Left ventricle myocardium inferior (tissue), 1 donor: ENCODE measurements around the gene NUP205. TPM values are rescaled to one million over a fixed set of nuclear protein-coding genes. Genes with fewer than 3 reads are reported as not detected.

Experiments
- DNase-seq: peaks from one replicate; pipeline ENCODE4 v3.0.0-alpha.2; 2020
- H3K27ac ChIP-seq: fragments of 200-600 bp; replicated peaks from 2 replicates; pipeline ENCODE4 v1.8.0; 2021
- H3K27me3 ChIP-seq: fragments of 200-600 bp; 2 replicates; pipeline ENCODE4 v1.8.0; 2021; ENCODE audit warnings: low read depth
- H3K36me3 ChIP-seq: fragments of 200-600 bp; 2 replicates; pipeline ENCODE4 v1.8.0; 2021
- H3K4me1 ChIP-seq: fragments of 200-600 bp; 2 replicates; pipeline ENCODE4 v1.8.0; 2021
- H3K4me3 ChIP-seq: fragments of 200-600 bp; 2 replicates; pipeline ENCODE4 v1.8.0; 2021; ENCODE audit warnings: mild to moderate bottlenecking, moderate library complexity
- H3K9me3 ChIP-seq: fragments of 200-600 bp; replicated peaks from 2 replicates; pipeline ENCODE4 v1.8.0; 2021
- intact Hi-C: fragments of 100-400 bp; cut with micrococcal nuclease; formaldehyde crosslinking; loops from one replicate; pipeline ENCODE4 v1.11.0; 2022
- total RNA-seq: library from RNA; stranded (reverse); fragmentation: NEBNext Ultra II Directional; extraction: Animal tissue kit (Norgen Biotek cat#: 25700); gene quantifications from one replicate; pipeline ENCODE4 v1.2.1, GENCODE V29; 2021
- TF ChIP-seq, protein P1 (sequence below): fragments of 200-600 bp; IDR thresholded peaks from 2 replicates; pipeline ENCODE4 v1.8.0; 2021; ENCODE audit warnings: antibody characterized with exemption, mild to moderate bottlenecking, borderline replicate concordance
- donor health status: DM: no; HTN: yes; CAD: no; lungs with severe emphysema.

The NUP205 gene
- total RNA-seq, 1 donor from 2014 or later, result 14.3 TPM

DNA sequence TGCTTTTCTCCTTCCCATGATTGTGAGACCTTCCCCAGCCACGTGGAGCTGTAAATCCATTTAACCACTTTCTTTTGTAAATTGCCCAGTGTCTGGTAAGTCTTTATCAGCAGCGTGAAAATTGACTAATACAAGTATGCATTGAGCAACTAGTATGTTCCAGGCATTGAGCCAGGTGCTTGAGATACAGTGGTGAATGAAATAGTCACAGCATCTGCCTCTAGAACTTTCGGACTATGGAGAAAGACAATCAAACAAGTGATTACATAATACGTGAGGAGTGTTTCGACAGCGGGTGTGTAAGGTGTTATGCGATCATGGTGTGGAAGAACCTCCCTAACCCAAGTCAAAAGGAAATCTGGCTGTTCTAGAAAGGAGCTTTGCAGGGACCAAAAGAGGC is 21.6 kb upstream of the NUP205 start:
- H3K4me3 ChIP-seq, result no peak overlapping the region
- DNase-seq, result no peak
- no peaks in the 10 kb centered on the region for H3K4me1 ChIP-seq
- H3K27ac ChIP-seq, result no peak overlapping the region
- intact Hi-C loops, result no loop called here
- H3K9me3 ChIP-seq, result no peaks in the 10 kb centered on the region
- no peaks in the 10 kb centered on the region for H3K27me3 ChIP-seq
- TF ChIP-seq, protein P1, sequence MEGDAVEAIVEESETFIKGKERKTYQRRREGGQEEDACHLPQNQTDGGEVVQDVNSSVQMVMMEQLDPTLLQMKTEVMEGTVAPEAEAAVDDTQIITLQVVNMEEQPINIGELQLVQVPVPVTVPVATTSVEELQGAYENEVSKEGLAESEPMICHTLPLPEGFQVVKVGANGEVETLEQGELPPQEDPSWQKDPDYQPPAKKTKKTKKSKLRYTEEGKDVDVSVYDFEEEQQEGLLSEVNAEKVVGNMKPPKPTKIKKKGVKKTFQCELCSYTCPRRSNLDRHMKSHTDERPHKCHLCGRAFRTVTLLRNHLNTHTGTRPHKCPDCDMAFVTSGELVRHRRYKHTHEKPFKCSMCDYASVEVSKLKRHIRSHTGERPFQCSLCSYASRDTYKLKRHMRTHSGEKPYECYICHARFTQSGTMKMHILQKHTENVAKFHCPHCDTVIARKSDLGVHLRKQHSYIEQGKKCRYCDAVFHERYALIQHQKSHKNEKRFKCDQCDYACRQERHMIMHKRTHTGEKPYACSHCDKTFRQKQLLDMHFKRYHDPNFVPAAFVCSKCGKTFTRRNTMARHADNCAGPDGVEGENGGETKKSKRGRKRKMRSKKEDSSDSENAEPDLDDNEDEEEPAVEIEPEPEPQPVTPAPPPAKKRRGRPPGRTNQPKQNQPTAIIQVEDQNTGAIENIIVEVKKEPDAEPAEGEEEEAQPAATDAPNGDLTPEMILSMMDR, result no peak
- H3K36me3 ChIP-seq, result no peaks in the 10 kb centered on the region

DNA sequence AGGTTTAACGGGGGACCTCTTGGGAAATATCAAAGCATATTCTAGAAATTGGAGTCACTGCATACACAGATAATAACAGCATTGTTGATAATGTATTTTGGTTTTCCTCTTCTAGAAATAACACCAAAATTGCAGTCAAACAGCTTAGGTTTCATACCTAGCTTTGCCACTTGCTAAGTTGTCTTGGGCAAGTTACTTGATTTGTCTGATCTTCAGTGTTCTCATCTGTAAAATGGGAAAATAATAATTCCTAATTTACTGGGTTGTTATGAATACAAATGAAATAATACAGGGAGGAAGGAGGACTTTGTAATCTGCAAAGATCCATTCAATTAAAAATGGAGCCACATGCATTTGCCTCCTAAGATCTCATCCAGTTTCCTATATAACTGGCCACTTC is 20.3 kb upstream of the NUP205 start:
- Histone ChIP-seq H3K27ac (no peak overlapping the region), H3K36me3 (no peaks in the 10 kb centered on the region), H3K4me3 (no peak overlapping the region), H3K27me3 (no peaks in the 10 kb centered on the region), H3K9me3 (no peaks in the 10 kb centered on the region), H3K4me1 (no peaks in the 10 kb centered on the region)
- DNase-seq, result no peak
- intact Hi-C loops, result no loop called here
- TF ChIP-seq, protein P1, result no peak

DNA sequence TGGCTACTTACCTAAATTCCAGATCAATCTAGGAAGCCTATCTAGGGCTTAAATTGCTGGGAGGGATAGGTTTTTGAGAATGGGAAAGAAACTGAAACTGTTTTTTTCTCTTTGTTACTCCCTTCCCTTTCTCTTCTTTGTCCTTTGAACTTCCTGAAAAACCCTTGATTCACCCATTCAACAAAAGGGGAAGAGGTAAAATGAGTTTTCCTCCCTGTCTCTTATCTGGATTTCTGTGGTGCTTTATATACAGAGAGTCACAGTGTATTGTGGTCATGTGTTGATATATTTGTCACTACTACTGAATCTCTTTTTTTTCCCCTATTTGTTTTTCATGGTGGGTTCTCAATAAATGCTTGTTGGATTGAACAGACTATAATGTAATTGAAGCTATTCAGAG is 19.8 kb upstream of the NUP205 start:
- H3K27ac ChIP-seq, result no peak overlapping the region
- no peak overlapping the region for H3K4me3 ChIP-seq
- TF ChIP-seq, protein P1, result no peak
- H3K36me3 ChIP-seq, result no peaks in the 10 kb centered on the region
- H3K9me3 ChIP-seq, result no peaks in the 10 kb centered on the region
- no peak for DNase-seq
- no peaks in the 10 kb centered on the region for H3K4me1 ChIP-seq
- no peaks in the 10 kb centered on the region for H3K27me3 ChIP-seq
- intact Hi-C loops, result no loop called here

DNA sequence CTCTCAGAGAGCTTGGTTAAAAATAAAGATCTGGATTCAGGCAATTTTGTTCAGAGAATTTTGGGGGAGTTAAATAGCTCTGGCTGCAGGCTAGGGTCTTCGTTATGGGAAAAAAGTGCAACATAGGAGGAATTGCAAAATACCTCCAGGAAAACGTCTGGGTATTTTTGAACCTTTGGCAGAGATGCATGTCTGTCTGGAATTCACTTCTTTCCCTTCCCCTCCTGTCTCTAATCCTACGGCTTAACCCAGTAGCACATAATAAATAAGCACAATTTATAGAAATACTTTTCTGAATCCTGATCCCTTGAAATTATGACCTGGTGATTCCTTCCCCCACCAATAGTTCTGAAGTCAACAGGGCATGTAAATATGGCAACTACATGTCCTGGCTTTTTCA is 19.3 kb upstream of the NUP205 start:
- Histone ChIP-seq H3K27ac (no peak overlapping the region), H3K4me3 (no peak overlapping the region), H3K4me1 (no peaks in the 10 kb centered on the region), H3K27me3 (no peaks in the 10 kb centered on the region), H3K36me3 (no peaks in the 10 kb centered on the region), H3K9me3 (no peaks in the 10 kb centered on the region)
- intact Hi-C loops, result no loop called here
- DNase-seq, result no peak
- TF ChIP-seq, protein P1, result no peak

DNA sequence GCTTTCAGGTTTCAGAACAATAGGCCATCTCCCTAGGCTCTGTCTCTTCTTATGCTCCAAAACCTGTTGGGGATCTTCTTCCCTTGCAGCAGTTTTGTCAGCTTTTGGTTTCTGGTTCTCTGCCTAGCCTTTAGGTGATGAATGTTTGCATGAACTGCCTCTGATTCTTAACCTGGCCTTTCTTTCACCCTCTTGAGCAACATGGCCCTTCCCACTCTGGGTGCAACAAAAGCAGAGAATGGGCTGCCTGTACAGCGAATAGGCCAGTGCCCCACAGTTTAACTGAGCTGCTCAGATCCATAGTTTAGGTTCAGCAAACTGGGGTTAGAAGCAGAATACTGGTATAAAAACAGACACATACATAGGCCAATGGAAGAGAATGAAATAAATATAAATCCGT is 18.1 kb upstream of the NUP205 start:
- TF ChIP-seq, protein P1, result no peak
- Histone ChIP-seq H3K27ac (no peak overlapping the region), H3K4me3 (no peak overlapping the region), H3K9me3 (no peaks in the 10 kb centered on the region), H3K4me1 (no peaks in the 10 kb centered on the region), H3K36me3 (no peaks in the 10 kb centered on the region), H3K27me3 (no peaks in the 10 kb centered on the region)
- intact Hi-C loops, result no loop called here
- no peak for DNase-seq

DNA sequence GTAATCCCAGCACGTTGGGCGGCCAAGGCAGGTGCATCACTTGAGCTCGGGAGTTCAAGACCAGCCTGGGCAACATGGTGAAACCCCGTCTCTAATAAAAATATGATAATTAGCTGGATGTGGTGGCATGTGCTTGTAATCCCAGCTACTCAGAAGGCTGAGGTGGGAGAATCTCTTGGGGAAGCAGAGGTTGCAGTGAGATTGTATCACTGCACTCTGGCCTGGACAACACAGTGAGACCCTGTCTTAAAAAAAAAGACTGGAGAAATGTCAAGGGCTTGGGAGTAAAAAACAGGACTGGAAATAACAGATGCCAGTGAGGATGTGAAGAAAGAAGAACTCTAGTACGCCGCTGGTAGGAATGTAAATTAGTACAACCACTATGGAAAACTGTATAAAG is 16.7 kb upstream of the NUP205 start:
- Histone ChIP-seq H3K9me3 (no peaks in the 10 kb centered on the region), H3K27me3 (no peaks in the 10 kb centered on the region), H3K36me3 (no peaks in the 10 kb centered on the region), H3K27ac (no peak overlapping the region), H3K4me1 (no peaks in the 10 kb centered on the region), H3K4me3 (no peak overlapping the region)
- no peak for DNase-seq
- intact Hi-C loops, result no loop called here
- TF ChIP-seq, protein P1, result no peak
